HG02588 (cell line): ENCODE data around the gene MORN5.

ENCODE experiments used
- ATAC-seq: cut with Tn5 transposase; IDR thresholded peaks from one replicate; pipeline ENCODE4 v1.9.1; 2021; ENCODE audit warnings: mild to moderate bottlenecking, moderate library complexity; ENCODE audit not compliant: unreplicated experiment

The MORN5 gene

GRCh38 chr9:122227575-122227900 is 67.8 kb downstream of the MORN5 start:
- no peak for ATAC-seq

GRCh38 chr9:122228191-122228567 is 68.5 kb downstream of the MORN5 start:
- no peak for ATAC-seq

DNA sequence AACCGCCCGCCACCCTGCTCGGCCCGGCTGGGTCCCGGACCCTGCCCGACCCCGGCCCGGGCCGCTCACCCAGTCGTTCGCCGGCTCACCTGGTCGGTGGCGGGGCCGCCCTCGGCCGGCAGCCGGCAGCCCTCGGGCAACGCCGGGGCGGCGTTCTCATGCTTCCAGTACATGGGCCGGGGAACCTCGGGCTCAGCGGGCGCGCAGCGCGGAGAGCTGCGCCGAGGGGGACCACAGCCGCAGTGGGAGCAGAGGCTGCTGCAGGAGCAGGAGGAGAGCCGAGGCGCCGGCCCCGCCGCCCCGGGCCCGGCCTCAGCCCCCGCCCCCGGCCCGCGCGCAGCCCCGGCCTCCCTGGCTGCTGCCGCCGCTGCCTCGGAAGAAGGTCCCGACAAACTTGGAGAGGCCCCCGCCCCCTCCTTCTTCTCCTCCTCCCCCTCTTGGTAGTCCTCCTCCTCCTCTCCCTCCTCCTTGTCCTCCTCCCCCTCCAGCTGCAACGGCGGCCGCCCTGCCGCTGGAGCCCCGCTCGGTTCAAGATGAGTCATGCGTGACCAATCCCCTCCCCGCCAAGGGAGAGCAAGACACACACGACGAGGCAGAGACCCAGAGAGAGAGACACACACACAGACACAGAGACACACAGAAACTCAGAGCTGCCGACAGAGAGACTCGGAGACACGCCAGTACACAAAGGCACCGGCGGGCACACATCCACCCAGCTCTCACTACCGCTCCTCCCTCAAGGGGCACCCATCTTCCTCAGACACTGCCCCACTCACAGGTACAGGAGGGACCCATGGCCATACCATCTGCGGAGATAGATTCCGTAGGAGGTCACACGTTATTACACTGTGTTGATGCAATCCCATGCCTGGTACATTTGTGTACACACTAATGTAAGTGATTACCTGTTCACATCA is 69.1 kb downstream of the MORN5 start, which contains the start of gene LHX6:
TSS of gene LHX6 (minus strand) at position 390 of the 917 bp plus-strand sequence. CDS start at position 173, 217 bp downstream.
- no peak for ATAC-seq

GRCh38 chr9:122229485-122229837 is 69.8 kb downstream of the MORN5 start:
- no peak for ATAC-seq

DNA sequence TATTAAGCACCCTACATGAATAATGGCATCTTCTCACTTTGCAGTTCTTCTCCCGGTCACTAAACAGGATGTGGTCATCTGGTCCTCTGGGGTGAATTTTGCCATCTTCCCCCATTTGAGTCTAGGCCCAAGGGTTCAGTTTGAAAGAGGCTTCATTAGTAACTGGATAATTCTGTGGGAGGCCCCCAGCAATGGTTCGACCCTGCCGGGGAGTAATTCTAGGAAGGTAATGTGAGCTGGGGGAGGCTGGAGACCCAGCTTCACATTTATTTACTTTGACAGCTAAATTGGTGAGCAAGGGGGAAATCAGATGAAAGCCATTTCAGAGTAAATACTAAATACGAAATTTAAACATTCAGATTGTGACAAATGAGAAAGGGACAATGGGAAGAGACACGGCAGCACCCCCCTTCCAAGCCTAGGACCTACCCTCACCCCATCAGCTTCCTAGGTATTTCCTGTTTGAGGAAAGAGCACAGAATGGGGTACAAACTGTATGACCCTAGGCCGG is 73.1 kb downstream of the MORN5 start:
- ATAC-seq: no peak

DNA sequence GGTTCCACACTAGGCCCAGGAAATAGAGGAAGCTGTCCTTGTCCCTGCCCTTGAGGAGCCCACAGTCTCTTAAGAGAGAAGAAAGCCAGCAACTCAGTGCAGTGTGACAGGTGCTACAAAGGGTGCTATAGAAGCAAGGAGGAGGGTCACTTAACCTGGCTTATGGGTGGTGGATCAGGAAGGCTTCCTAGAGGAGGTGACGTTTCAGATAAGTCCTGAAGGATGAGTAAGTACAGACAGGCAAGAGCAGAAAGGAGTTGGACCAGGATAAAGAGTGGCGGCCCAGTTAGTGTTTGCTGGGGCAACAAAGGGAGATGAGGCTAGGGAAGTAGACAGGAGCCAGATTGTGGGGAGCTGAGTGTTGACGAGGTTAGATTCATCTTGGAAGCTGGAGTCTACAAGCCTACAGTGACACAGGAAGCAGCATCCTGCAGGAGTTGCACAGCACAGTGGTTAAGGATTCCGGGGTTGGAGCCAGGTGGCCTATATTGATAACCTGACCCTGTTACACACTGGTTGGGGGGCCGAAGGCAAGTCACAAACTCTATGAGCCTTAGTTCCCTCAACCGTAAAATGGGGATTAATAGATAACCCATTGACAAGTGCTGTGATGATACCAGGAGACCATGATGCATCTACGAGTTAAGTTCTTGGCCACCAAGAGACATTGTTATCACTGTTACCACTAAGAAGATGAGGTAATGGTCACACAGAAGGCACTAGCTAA is 74.5 kb downstream of the MORN5 start:
- ATAC-seq: no peak

- no peak for ATAC-seq
These were observed 77.0 kb downstream of the MORN5 start for GRCh38 chr9:122236681-122237080.

- no peak for ATAC-seq
These were observed 80.0 kb downstream of the MORN5 start for GRCh38 chr9:122239722-122240121.

DNA sequence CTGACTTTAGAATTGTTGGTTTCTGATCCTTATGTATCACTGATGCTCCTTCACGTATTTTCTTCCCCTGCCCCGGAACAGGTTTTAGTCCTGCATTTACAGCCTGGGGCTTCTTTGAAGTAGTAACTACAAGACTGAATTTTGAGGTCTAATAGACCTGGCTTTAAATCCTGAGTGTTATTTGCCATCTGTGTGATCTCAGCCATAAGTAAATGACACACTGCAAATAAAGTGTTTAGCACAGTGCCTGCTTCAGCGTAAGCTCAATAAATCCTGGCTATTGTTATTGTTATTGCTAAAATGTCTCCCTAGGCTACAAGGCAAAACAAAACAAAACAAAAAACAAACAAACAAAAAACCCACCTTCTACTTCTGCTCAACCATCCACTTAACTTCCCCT is 84.6 kb downstream of the MORN5 start:
- no peak for ATAC-seq

DNA sequence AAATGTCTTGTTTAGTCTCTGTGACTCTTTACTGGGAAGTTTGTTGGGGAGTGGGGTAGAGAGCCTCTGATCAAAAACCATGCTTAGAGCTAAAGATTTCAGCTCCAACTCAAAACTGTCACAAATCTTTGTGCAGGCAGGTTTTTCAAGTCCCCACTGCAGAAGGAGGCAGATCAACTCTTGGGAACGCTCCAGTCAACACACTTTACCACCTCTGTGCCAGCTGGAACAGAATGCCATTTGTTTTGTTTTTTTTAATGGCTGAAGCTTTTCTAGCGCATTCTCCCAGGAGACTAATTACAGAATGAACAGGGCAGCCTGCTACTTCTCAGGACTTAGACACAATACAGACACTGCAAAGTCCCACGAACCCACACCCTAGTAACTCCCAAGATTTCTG is 87.0 kb downstream of the MORN5 start:
- no peak for ATAC-seq

- no peak for ATAC-seq
These were observed 88.7 kb downstream of the MORN5 start for GRCh38 chr9:122248448-122248865.
